Endothelial cell of umbilical vein (primary cell): ENCODE results near the gene PCYOX1L. TPM values are rescaled to one million over a fixed set of nuclear protein-coding genes. Genes with fewer than 3 reads are reported as not detected.

Source experiments
- BruUV-seq: library from RNA; stranded (reverse); fragments of 400-500 nt; replicated peaks from 2 replicates; lab custom pipeline; 2021; lab: Mats Ljungman, UMichigan
- CTCF ChIA-PET: fragments of 300-600, 350-600 bp; sonication (Branson Sonifier 250); formaldehyde crosslinking; loops from one replicate; lab custom pipeline; 2021; ENCODE audit warnings: antibody characterized with exemption, inconsistent platforms; lab: Charles Lee
- POLR2A ChIA-PET: fragments of 300-600, 350-600 bp; sonication (Branson Sonifier 250); formaldehyde crosslinking; loops from one replicate; lab custom pipeline; 2021; ENCODE audit warnings: antibody characterized with exemption, inconsistent platforms; lab: Charles Lee
- DNase-seq: peaks from one replicate; pipeline ENCODE4 v3.0.0-alpha.2; 2011; ENCODE audit warnings: low read depth, low spot score
- FAIRE-seq: peaks from 2 replicates; lab custom pipeline; 2011; peaks lifted over from hg19 to GRCh38; lab: Jason Lieb, UNC
- H2AFZ ChIP-seq: 2 replicates; pipeline ENCODE4 v1.6.0; 2012; ENCODE audit warnings: low read depth, low read length, control low read depth, inconsistent platforms
- H3K27ac ChIP-seq: 2 replicates; pipeline ENCODE4 v1.5.1; 2011; ENCODE audit warnings: low read depth, mild to moderate bottlenecking, control low read depth, low read length, moderate library complexity; ENCODE audit not compliant: insufficient read depth
- H3K27me3 ChIP-seq, 2 experiments: 2 replicates each; pipeline versions ENCODE4 v1.6.0 to v1.6.1; 2011; ENCODE audit warnings: low read length in 2 of 2, mixed read lengths in 1 of 2; ENCODE audit not compliant: control insufficient read depth in 2 of 2, insufficient read depth in 2 of 2
- H3K36me3 ChIP-seq, 2 experiments: 2 replicates in 1 of 2; 3 replicates in 1 of 2; pipeline ENCODE4 v1.5.1; 2011; ENCODE audit warnings: low read length in 2 of 2, mild to moderate bottlenecking in 1 of 2, moderate library complexity in 1 of 2; ENCODE audit not compliant: control insufficient read depth in 2 of 2, insufficient read depth in 2 of 2; ENCODE audit errors: extremely low read depth in 1 of 2
- H3K4me1 ChIP-seq: 3 replicates; pipeline ENCODE4 v1.5.1; 2011; ENCODE audit warnings: mild to moderate bottlenecking, low read length; ENCODE audit not compliant: control insufficient read depth, insufficient read depth; ENCODE audit errors: extremely low read depth
- H3K4me2 ChIP-seq: 2 replicates; pipeline ENCODE4 v1.6.1; 2011; ENCODE audit warnings: low read length, control low read depth, mixed read lengths; ENCODE audit not compliant: insufficient read depth
- H3K4me3 ChIP-seq, 3 experiments: fragments of 200-600 bp in 1 of 3; sonication (generic), shearing (Covaris generic) in 1 of 3; replicated peaks in 1 of 3; 2 replicates each; pipeline ENCODE4 v1.5.1; 2011 to 2016; ENCODE audit warnings: control low read depth in 3 of 3, low read length in 3 of 3, mild to moderate bottlenecking in 2 of 3, inconsistent platforms in 1 of 3, low read depth in 1 of 3, moderate library complexity in 1 of 3; ENCODE audit not compliant: insufficient read depth in 1 of 3
- H3K79me2 ChIP-seq: 2 replicates; pipeline ENCODE4 v1.6.0; 2012; ENCODE audit warnings: low read length, inconsistent platforms; ENCODE audit not compliant: control insufficient read depth, insufficient read depth
- H3K9ac ChIP-seq: replicated peaks from 2 replicates; pipeline ENCODE3; 2011; ENCODE audit warnings: low read length, control low read depth; ENCODE audit not compliant: insufficient read depth; ENCODE audit errors: extremely low read depth
- H3K9me1 ChIP-seq: replicated peaks from 3 replicates; pipeline ENCODE4 v1.6.0; 2011; ENCODE audit warnings: mild to moderate bottlenecking, low read length; ENCODE audit not compliant: control insufficient read depth, insufficient read depth; ENCODE audit errors: extremely low read depth
- H3K9me3 ChIP-seq: replicated peaks from 2 replicates; pipeline ENCODE4 v1.5.1; 2012; ENCODE audit warnings: low read length, inconsistent platforms; ENCODE audit not compliant: control insufficient read depth, insufficient read depth
- H4K20me1 ChIP-seq: replicated peaks from 2 replicates; pipeline ENCODE3; 2011; ENCODE audit warnings: mild to moderate bottlenecking, low read length; ENCODE audit not compliant: control insufficient read depth, insufficient read depth; ENCODE audit errors: extremely low read depth
- EZH2 ChIP-seq: IDR thresholded peaks from 2 replicates; pipeline ENCODE4 v1.6.1; 2012; ENCODE audit warnings: borderline replicate concordance, low read depth, mild to moderate bottlenecking, moderate library complexity, low read length, inconsistent platforms; ENCODE audit not compliant: severe bottlenecking
- FOS ChIP-seq: IDR thresholded peaks from 2 replicates; pipeline ENCODE4 v1.6.1; 2011; ENCODE audit warnings: mild to moderate bottlenecking, low read length, moderate library complexity, borderline replicate concordance; ENCODE audit not compliant: insufficient read depth
- GATA2 ChIP-seq: IDR thresholded peaks from 2 replicates; pipeline ENCODE4 v1.7.0; 2011; ENCODE audit warnings: low read depth, mild to moderate bottlenecking, moderate library complexity, mixed read lengths, low read length; ENCODE audit not compliant: insufficient read length, insufficient read depth
- JUN ChIP-seq: IDR thresholded peaks from 2 replicates; pipeline ENCODE4 v1.6.1; 2011; ENCODE audit warnings: borderline replicate concordance, low read depth; ENCODE audit not compliant: insufficient read length, insufficient read depth
- MYC ChIP-seq: IDR thresholded peaks from one replicate; pipeline ENCODE4 v1.6.1; 2011; ENCODE audit warnings: mild to moderate bottlenecking, low read depth, low read length
- POLR2A ChIP-seq: IDR thresholded peaks from 2 replicates; pipeline ENCODE4 v1.6.1; 2012; ENCODE audit warnings: low read depth, mild to moderate bottlenecking, control low read depth, low read length
- POLR2AphosphoS5 ChIP-seq: IDR thresholded peaks from 2 replicates; pipeline ENCODE4 v1.6.1; 2012; ENCODE audit warnings: low read depth, mild to moderate bottlenecking, control low read depth, low read length, moderate library complexity; ENCODE audit not compliant: insufficient read depth
- dilution Hi-C: fragments of 300-500 bp; cut with MboI; formaldehyde crosslinking; loops from one replicate; pipeline ENCODE4 v1.15.0; 2019; ENCODE audit warnings: low sequenced_read_pairs; ENCODE audit not compliant: extremely low pct_ligation_motif_present
- intact Hi-C: fragments of 100-400 bp; cut with micrococcal nuclease; formaldehyde crosslinking; loops from one replicate; pipeline ENCODE4 v1.10.0; 2022
- polyA plus RNA-seq, 4 experiments: library from polyadenylated mRNA; depleted of rRNA in 3 of 4; stranded (reverse) in 3 of 4; unstranded in 1 of 4; fragments of >200 nt; gene quantifications; 2 replicates each; pipeline versions ENCODE4 v1.2.1 to v1.2.3, GENCODE V29; 2011 to 2012; ENCODE audit warnings: missing spikeins in 1 of 4
- total RNA-seq: library from RNA; stranded (reverse); gene quantifications from 2 replicates; pipeline ENCODE4 v1.2.3, GENCODE V29; 2021
- TF ChIP-seq, protein P1 (sequence below), 2 donors: IDR thresholded peaks; 1 replicate in 1 of 2; 2 replicates in 1 of 2; pipeline ENCODE4 v1.5.1; 2011; ENCODE audit warnings: low read length in 2 of 2, mild to moderate bottlenecking in 2 of 2, moderate library complexity in 2 of 2, control low read depth in 1 of 2, inconsistent platforms in 1 of 2, low read depth in 1 of 2; ENCODE audit not compliant: insufficient read depth in 1 of 2; ENCODE audit errors: extremely low read depth in 1 of 2
- TF ChIP-seq, protein P2 (sequence below): IDR thresholded peaks from 2 replicates; pipeline ENCODE4 v1.6.1; 2011; ENCODE audit not compliant: insufficient read depth, insufficient read length

PCYOX1L gene
- total and polyA plus RNA-seq, 2 donors (not counting 3 experiments of a cell fraction or from before 2014, with no cell fraction given): 23.3 to 28.1 TPM

DNA sequence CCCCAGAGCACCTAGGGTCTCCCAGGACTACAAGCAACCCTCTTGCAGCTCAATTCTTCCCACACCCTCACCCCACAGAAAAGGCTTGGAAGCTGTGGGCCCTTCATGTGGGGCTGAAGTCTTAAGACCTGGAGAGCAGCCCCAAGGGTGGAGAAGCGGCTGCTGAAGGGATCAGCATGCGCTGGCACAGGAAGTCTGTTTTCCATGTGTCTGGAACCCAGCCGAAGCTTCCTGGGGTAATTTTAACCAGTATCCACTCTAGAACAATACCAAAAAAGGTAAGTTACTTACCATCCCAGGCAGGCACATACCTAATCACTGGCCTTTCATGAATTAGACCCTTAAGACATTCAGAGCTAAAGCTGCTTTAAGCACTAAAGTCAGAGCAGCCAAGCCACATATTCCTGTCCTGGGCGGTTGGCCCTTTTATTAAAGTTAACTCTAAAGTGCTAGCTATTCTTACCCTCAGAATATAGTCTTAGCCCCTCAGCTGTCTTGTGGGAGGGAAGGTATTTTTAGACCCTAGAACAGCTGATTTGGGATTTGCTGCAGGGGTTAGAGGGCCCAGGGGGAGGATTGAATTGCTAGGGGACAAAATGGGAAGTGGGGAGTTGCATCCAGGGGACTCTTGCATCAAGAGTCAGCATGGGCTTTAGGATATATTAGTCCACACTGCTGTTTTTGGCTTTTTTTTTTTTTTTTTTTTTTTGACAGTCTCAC is 14.4 kb downstream of the PCYOX1L start:
- no TSS peak for BruUV-seq
- Histone ChIP-seq H2AFZ (no peak overlapping the region), H4K20me1 (no peaks in the 10 kb centered on the region), H3K9ac (no peak overlapping the region), H3K27me3 (no peaks in the 10 kb centered on the region), H3K27ac (no peak overlapping the region), H3K36me3 (no peaks in the 10 kb centered on the region), H3K9me1 (no peaks in the 10 kb centered on the region), H3K4me3 (no peak overlapping the region), H3K4me2 (no peak overlapping the region), H3K4me1 (no peaks in the 10 kb centered on the region), H3K79me2 (no peaks in the 10 kb centered on the region), H3K9me3 (no peaks in the 10 kb centered on the region)
- DNase-seq (no peak), FAIRE-seq (no peak)
- TF ChIP-seq GATA2 (no peak), FOS (no peak), EZH2 (no peak), MYC (no peak), JUN (no peak), POLR2AphosphoS5 (no peak), POLR2A (no peak)
- TF ChIP-seq, protein P1, sequence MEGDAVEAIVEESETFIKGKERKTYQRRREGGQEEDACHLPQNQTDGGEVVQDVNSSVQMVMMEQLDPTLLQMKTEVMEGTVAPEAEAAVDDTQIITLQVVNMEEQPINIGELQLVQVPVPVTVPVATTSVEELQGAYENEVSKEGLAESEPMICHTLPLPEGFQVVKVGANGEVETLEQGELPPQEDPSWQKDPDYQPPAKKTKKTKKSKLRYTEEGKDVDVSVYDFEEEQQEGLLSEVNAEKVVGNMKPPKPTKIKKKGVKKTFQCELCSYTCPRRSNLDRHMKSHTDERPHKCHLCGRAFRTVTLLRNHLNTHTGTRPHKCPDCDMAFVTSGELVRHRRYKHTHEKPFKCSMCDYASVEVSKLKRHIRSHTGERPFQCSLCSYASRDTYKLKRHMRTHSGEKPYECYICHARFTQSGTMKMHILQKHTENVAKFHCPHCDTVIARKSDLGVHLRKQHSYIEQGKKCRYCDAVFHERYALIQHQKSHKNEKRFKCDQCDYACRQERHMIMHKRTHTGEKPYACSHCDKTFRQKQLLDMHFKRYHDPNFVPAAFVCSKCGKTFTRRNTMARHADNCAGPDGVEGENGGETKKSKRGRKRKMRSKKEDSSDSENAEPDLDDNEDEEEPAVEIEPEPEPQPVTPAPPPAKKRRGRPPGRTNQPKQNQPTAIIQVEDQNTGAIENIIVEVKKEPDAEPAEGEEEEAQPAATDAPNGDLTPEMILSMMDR (IDR thresholded peaks at IDR 0.05; ENCODE audit: extremely low read depth in 1 of 2, insufficient read depth in 1 of 2, low read depth in 1 of 2, low read length in 2 of 2): no peak
- TF ChIP-seq, protein P2, sequence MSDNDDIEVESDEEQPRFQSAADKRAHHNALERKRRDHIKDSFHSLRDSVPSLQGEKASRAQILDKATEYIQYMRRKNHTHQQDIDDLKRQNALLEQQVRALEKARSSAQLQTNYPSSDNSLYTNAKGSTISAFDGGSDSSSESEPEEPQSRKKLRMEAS: no peak
- dilution Hi-C loops (no loop called here), intact Hi-C loops (no loop called here)
- ChIA-PET CTCF (interaction anchor here (0.6 to 4.0 kb wide), 40 partner anchors 8 to 247 kb away, joined by 3 to 81 read pairs (median 6); partner anchors contain the start of genes AFAP1L1, GRPEL2, IL17B and PCYOX1L), POLR2A (no interaction called here)
